H1 (cell line): Measurements from ENCODE around the gene ACCS. TPM values are rescaled to one million over a fixed set of nuclear protein-coding genes. Genes with fewer than 3 reads are reported as not detected.

Source experiments
- CTCF ChIA-PET: fragments of 300-600 bp; sonication (Branson Sonifier 250); formaldehyde crosslinking; loops from one replicate; lab custom pipeline; 2021; ENCODE audit not compliant: partially characterized antibody; lab: Charles Lee
- POLR2A ChIA-PET: fragments of 300-600 bp; sonication (Branson Sonifier 250); formaldehyde crosslinking; loops from one replicate; lab custom pipeline; 2021; ENCODE audit warnings: inconsistent platforms; ENCODE audit not compliant: partially characterized antibody; lab: Charles Lee
- DNase-seq, 2 experiments: peaks; one replicate each; pipeline versions ENCODE4 v3.0.0 to v3.0.0-alpha.2; 2010 to 2022; ENCODE audit warnings: low spot score in 2 of 2, low read depth in 1 of 2, mixed read lengths in 1 of 2
- FAIRE-seq: peaks from 2 replicates; lab custom pipeline; 2011; peaks lifted over from hg19 to GRCh38; lab: Jason Lieb, UNC
- H2AFZ ChIP-seq: 2 replicates; pipeline ENCODE4 v1.8.1; 2012; ENCODE audit warnings: low read length, inconsistent platforms
- H2AK5ac ChIP-seq: 2 replicates; pipeline ENCODE4 v1.6.1; 2013; ENCODE audit warnings: low read depth, low read length
- H2BK120ac ChIP-seq: replicated peaks from 2 replicates; pipeline ENCODE3; 2013; ENCODE audit warnings: low read depth, low read length, inconsistent platforms
- H2BK12ac ChIP-seq: 2 replicates; pipeline ENCODE4 v1.6.1; 2013; ENCODE audit warnings: low read depth, low read length
- H2BK15ac ChIP-seq: 2 replicates; pipeline ENCODE4 v1.6.1; 2013; ENCODE audit warnings: low read length
- H2BK20ac ChIP-seq: 2 replicates; pipeline ENCODE4 v1.6.1; 2013; ENCODE audit warnings: low read length
- H2BK5ac ChIP-seq: 2 replicates; pipeline ENCODE4 v1.6.1; 2013; ENCODE audit warnings: low read depth, low read length
- H3K14ac ChIP-seq: 2 replicates; pipeline ENCODE4 v1.6.1; 2013; ENCODE audit warnings: inconsistent platforms; ENCODE audit not compliant: insufficient read length
- H3K18ac ChIP-seq: 2 replicates; pipeline ENCODE4 v1.6.1; 2013; ENCODE audit warnings: low read length; ENCODE audit errors: extremely low read depth
- H3K23ac ChIP-seq: 2 replicates; pipeline ENCODE4 v1.6.1; 2013; ENCODE audit warnings: inconsistent platforms; ENCODE audit not compliant: insufficient read length
- H3K23me2 ChIP-seq: 2 replicates; pipeline ENCODE4 v1.6.1; 2013; ENCODE audit warnings: low read depth, low read length
- H3K27ac ChIP-seq: 2 replicates; pipeline ENCODE4 v1.6.1; 2011; ENCODE audit warnings: low read depth, low read length, inconsistent platforms
- H3K27me3 ChIP-seq, 4 experiments: replicated peaks in 1 of 4; 1 replicate in 1 of 4; 2 replicates in 3 of 4; pipeline versions ENCODE4 v1.6.1 to v1.8.1; 2011 to 2013; ENCODE audit warnings: low read length in 3 of 4, mild to moderate bottlenecking in 3 of 4, inconsistent platforms in 2 of 4, mixed read lengths in 2 of 4, moderate library complexity in 1 of 4; ENCODE audit not compliant: control insufficient read depth in 3 of 4, insufficient read depth in 3 of 4; ENCODE audit errors: extremely low read depth in 1 of 4
- H3K36me3 ChIP-seq, 4 experiments: 2 replicates each; pipeline versions ENCODE4 v1.6.1 to v1.8.1; 2011 to 2013; ENCODE audit warnings: mild to moderate bottlenecking in 4 of 4, low read length in 3 of 4, moderate library complexity in 2 of 4, control low read depth in 1 of 4, inconsistent platforms in 1 of 4; ENCODE audit not compliant: insufficient read depth in 4 of 4, control insufficient read depth in 2 of 4
- H3K4ac ChIP-seq: replicated peaks from 2 replicates; pipeline ENCODE3; 2013; ENCODE audit warnings: low read length, low read depth, mixed read lengths, inconsistent platforms; ENCODE audit not compliant: insufficient read length
- H3K4me1 ChIP-seq, 4 experiments: replicated peaks in 1 of 4; 1 replicate in 1 of 4; 2 replicates in 3 of 4; pipeline versions ENCODE4 v1.6.1 to v1.8.1; 2011 to 2013; ENCODE audit warnings: low read length in 3 of 4, inconsistent platforms in 2 of 4, mixed read lengths in 1 of 4; ENCODE audit not compliant: insufficient read depth in 4 of 4, control insufficient read depth in 3 of 4
- H3K4me2 ChIP-seq, 2 experiments: 2 replicates each; pipeline versions ENCODE4 v1.6.1 to v1.8.1; 2011 to 2013; ENCODE audit warnings: low read depth in 2 of 2, low read length in 2 of 2, control low read depth in 1 of 2, inconsistent platforms in 1 of 2, mild to moderate bottlenecking in 1 of 2; ENCODE audit not compliant: insufficient read depth in 1 of 2
- H3K4me3 ChIP-seq, 4 experiments: fragments of 200-600, 300-600 bp in 1 of 4; sonication (generic), shearing (Covaris generic), sonication (Bioruptor Twin) in 1 of 4; 2 replicates each; pipeline versions ENCODE4 v1.5.1 to v1.8.1; 2011 to 2016; ENCODE audit warnings: low read length in 4 of 4, low read depth in 3 of 4, control low read depth in 2 of 4, inconsistent platforms in 2 of 4, mild to moderate bottlenecking in 2 of 4, mixed read lengths in 1 of 4, moderate library complexity in 1 of 4; ENCODE audit not compliant: insufficient read depth in 2 of 4; ENCODE audit errors: extremely low read depth in 1 of 4
- H3K56ac ChIP-seq: replicated peaks from 2 replicates; pipeline ENCODE3; 2013; ENCODE audit warnings: low read depth, mild to moderate bottlenecking, mixed read lengths, low read length, inconsistent platforms; ENCODE audit not compliant: insufficient read length
- H3K79me1 ChIP-seq: 2 replicates; pipeline ENCODE4 v1.6.1; 2013; ENCODE audit warnings: low read depth, low read length, control low read depth
- H3K79me2 ChIP-seq, 2 experiments: 2 replicates each; pipeline versions ENCODE4 v1.6.1 to v1.8.1; 2012 to 2013; ENCODE audit warnings: low read length in 2 of 2, mild to moderate bottlenecking in 2 of 2, inconsistent platforms in 1 of 2; ENCODE audit not compliant: insufficient read depth in 2 of 2, control insufficient read depth in 1 of 2
- H3K9ac ChIP-seq, 4 experiments: replicated peaks in 1 of 4; 1 replicate in 1 of 4; 2 replicates in 3 of 4; pipeline versions ENCODE4 v1.6.1 to v1.8.1; 2011 to 2013; ENCODE audit warnings: low read depth in 3 of 4, low read length in 3 of 4, control low read depth in 2 of 4, mild to moderate bottlenecking in 2 of 4, moderate library complexity in 2 of 4, inconsistent platforms in 1 of 4; ENCODE audit errors: extremely low read depth in 1 of 4
- H3K9me3 ChIP-seq, 2 experiments: 2 replicates each; pipeline versions ENCODE4 v1.6.1 to v1.8.1; 2012 to 2013; ENCODE audit warnings: mild to moderate bottlenecking in 2 of 2, moderate library complexity in 2 of 2, control low read depth in 1 of 2, inconsistent platforms in 1 of 2, low read depth in 1 of 2, low read length in 1 of 2, mixed read lengths in 1 of 2; ENCODE audit not compliant: insufficient read depth in 2 of 2
- H4K20me1 ChIP-seq, 2 experiments: replicated peaks in 1 of 2; 2 replicates each; pipeline versions ENCODE3 to v1.8.1; 2011 to 2013; ENCODE audit warnings: inconsistent platforms in 2 of 2, low read length in 2 of 2, mild to moderate bottlenecking in 1 of 2; ENCODE audit not compliant: insufficient read depth in 2 of 2, control insufficient read depth in 1 of 2
- H4K5ac ChIP-seq: 2 replicates; pipeline ENCODE4 v1.6.1; 2013; ENCODE audit warnings: low read length, low read depth, mixed read lengths, inconsistent platforms; ENCODE audit not compliant: insufficient read length
- H4K8ac ChIP-seq: 2 replicates; pipeline ENCODE4 v1.8.0; 2013; ENCODE audit warnings: mild to moderate bottlenecking, moderate library complexity, low read length, inconsistent platforms; ENCODE audit not compliant: insufficient read depth; ENCODE audit errors: extremely low read depth
- H4K91ac ChIP-seq: replicated peaks from 2 replicates; pipeline ENCODE3; 2013; ENCODE audit warnings: low read length, mixed read lengths, inconsistent platforms; ENCODE audit not compliant: insufficient read length
- BACH1 ChIP-seq: IDR thresholded peaks from 2 replicates; pipeline ENCODE4 v1.6.1; 2012; ENCODE audit warnings: low read length, improper control_type of control experiment
- HDAC2 ChIP-seq, 2 experiments: fragments of 300-600 bp in 1 of 2; sonication (generic) in 1 of 2; IDR thresholded peaks; 2 replicates each; pipeline ENCODE4 v1.6.1; 2011 to 2012; ENCODE audit warnings: low read depth in 2 of 2, low read length in 2 of 2, mild to moderate bottlenecking in 2 of 2, moderate library complexity in 2 of 2, borderline replicate concordance in 1 of 2, inconsistent platforms in 1 of 2
- PHF8 ChIP-seq: fragments of 200-600 bp; sonication (generic); conservative IDR thresholded peaks from 2 replicates; pipeline ENCODE4 v1.7.1; 2012; ENCODE audit warnings: low read depth, mild to moderate bottlenecking, inconsistent platforms, low read length, moderate library complexity
- RBBP5 ChIP-seq: IDR thresholded peaks from 2 replicates; pipeline ENCODE4 v1.7.1; 2012; ENCODE audit warnings: low read depth, mild to moderate bottlenecking, inconsistent platforms, low read length, moderate library complexity, borderline replicate concordance
- SUZ12 ChIP-seq: fragments of 200-600 bp; sonication (generic); IDR thresholded peaks from 2 replicates; pipeline ENCODE4 v1.6.1; 2012; ENCODE audit warnings: mild to moderate bottlenecking, inconsistent platforms, low read length, moderate library complexity, mixed read lengths
- WGBS, 2 experiments: shearing (Covaris generic) in 1 of 2; methylation state at CpG; one replicate each; pipeline versions ENCODE4 v1.1.6 to v1.1.7; 2013 to 2015; ENCODE audit warnings: low lambda C conversion rate in 2 of 2, mixed read lengths in 2 of 2, inconsistent platforms in 1 of 2, low coverage in 1 of 2, missing lambda C conversion rate in 1 of 2; ENCODE audit not compliant: insufficient replicate concordance in 2 of 2, insufficient coverage in 1 of 2, insufficient read length in 1 of 2; ENCODE audit errors: extremely low coverage in 1 of 2, missing lambda C conversion rate in 1 of 2; 5-methylcytosine and 5-hydroxymethylcytosine counted together
- polyA plus RNA-seq, 7 experiments: library from polyadenylated mRNA; depleted of rRNA in 3 of 7; stranded (reverse) in 5 of 7; unstranded in 2 of 7; fragments of >200 nt in 5 of 7; fragments of 200-250 nt in 2 of 7; gene quantifications; 1 replicate in 5 of 7; 2 replicates in 1 of 7; 4 replicates in 1 of 7; pipeline versions ENCODE4 v1.2.1 to v1.2.3, GENCODE V29; 2011 to 2013; ENCODE audit warnings: missing spikeins in 2 of 7, mixed read lengths in 2 of 7
- total RNA-seq: library from RNA; stranded (reverse); fragmentation: NEBNext Ultra II Directional; extraction: Animal tissue kit (Norgen Biotek cat#: 25700); gene quantifications from 2 replicates; pipeline ENCODE4 v1.2.1, GENCODE V29; 2021
- TF ChIP-seq, protein P1 (sequence below), 3 experiments: IDR thresholded peaks; 1 replicate in 2 of 3; 2 replicates in 1 of 3; pipeline versions ENCODE4 v1.5.1 to v1.6.1; 2011; ENCODE audit warnings: low read length in 3 of 3, mild to moderate bottlenecking in 3 of 3, inconsistent platforms in 2 of 3, low read depth in 1 of 3, moderate library complexity in 1 of 3; ENCODE audit not compliant: insufficient read depth in 1 of 3; ENCODE audit errors: control extremely low read depth in 1 of 3
- TF ChIP-seq, protein P2 (sequence below): IDR thresholded peaks from 2 replicates; pipeline ENCODE4 v1.6.1; 2011; ENCODE audit warnings: low read depth, mild to moderate bottlenecking, low read length; ENCODE audit not compliant: insufficient read depth

The ACCS gene
- total and polyA plus RNA-seq, 2 of the 8 experiments (the other 6 are each of a cell fraction or from before 2014, with no cell fraction given) = 6.0 to 8.0 TPM

DNA sequence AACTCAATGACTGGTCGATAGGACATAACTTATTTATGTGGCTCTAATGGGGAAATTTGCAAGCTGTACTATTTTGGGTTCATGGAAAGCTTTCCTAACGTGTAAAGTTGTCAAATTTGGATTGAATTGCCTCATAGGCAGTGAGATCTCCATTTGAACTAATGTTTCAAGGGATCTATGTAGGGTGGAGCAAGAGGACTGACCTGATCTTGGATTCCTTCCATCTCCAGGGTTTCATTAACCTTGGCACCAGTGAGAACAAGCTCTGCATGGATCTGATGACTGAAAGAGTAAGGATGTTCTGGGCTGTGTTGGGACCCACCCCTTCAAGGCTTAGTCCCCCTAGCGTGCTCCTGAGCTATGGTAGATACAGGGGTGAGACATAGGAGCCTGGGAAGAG is 16.2 kb upstream of the ACCS start:
- Histone ChIP-seq H3K4me2 (no peak overlapping the region), H4K8ac (no peak overlapping the region), H2BK15ac (no peak overlapping the region), H3K79me2 (no peaks in the 10 kb centered on the region), H2BK5ac (no peak overlapping the region), H2BK120ac (no peak overlapping the region), H3K79me1 (no peaks in the 10 kb centered on the region; the same call in 1 of the 2 replicates), H3K36me3 (no peaks in the 10 kb centered on the region), H3K4me1 (no peaks in the 10 kb centered on the region), H3K56ac (no peak overlapping the region), H3K9me3 (no peaks in the 10 kb centered on the region), H2BK12ac (no peak overlapping the region), H2AK5ac (no peak overlapping the region), H3K27me3 (no peaks in the 10 kb centered on the region), H4K91ac (no peak overlapping the region), H4K5ac (no peak overlapping the region), H3K23me2 (no peaks in the 10 kb centered on the region), H2AFZ (no peak overlapping the region), H2BK20ac (no peak overlapping the region), H4K20me1 (no peaks in the 10 kb centered on the region), H3K23ac (no peak overlapping the region), H3K9ac (no peak overlapping the region), H3K18ac (no peak overlapping the region), H3K4me3 (no peak overlapping the region), H3K14ac (no peak overlapping the region), H3K27ac (no peak overlapping the region), H3K4ac (no peak overlapping the region)
- TF ChIP-seq, protein P1, sequence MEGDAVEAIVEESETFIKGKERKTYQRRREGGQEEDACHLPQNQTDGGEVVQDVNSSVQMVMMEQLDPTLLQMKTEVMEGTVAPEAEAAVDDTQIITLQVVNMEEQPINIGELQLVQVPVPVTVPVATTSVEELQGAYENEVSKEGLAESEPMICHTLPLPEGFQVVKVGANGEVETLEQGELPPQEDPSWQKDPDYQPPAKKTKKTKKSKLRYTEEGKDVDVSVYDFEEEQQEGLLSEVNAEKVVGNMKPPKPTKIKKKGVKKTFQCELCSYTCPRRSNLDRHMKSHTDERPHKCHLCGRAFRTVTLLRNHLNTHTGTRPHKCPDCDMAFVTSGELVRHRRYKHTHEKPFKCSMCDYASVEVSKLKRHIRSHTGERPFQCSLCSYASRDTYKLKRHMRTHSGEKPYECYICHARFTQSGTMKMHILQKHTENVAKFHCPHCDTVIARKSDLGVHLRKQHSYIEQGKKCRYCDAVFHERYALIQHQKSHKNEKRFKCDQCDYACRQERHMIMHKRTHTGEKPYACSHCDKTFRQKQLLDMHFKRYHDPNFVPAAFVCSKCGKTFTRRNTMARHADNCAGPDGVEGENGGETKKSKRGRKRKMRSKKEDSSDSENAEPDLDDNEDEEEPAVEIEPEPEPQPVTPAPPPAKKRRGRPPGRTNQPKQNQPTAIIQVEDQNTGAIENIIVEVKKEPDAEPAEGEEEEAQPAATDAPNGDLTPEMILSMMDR (IDR thresholded peaks at IDR 0.05; ENCODE audit: control extremely low read depth in 1 of 3, insufficient read depth in 1 of 3, low read depth in 1 of 3, low read length in 3 of 3) = no peak
- TF ChIP-seq, protein P2, sequence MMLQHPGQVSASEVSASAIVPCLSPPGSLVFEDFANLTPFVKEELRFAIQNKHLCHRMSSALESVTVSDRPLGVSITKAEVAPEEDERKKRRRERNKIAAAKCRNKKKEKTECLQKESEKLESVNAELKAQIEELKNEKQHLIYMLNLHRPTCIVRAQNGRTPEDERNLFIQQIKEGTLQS = no peak
- TF ChIP-seq SUZ12 (no peak), PHF8 (no peak), RBBP5 (no peak), BACH1 (no peak), HDAC2 (IDR thresholded peaks at IDR 0.05; ENCODE audit: borderline replicate concordance in 1 of 2, low read depth in 2 of 2, low read length in 2 of 2) (no peak)
- ChIA-PET CTCF (interaction anchor here (0.6 to 1.9 kb wide), 5 partner anchors 10 to 161 kb away, joined by 3 to 5 read pairs (median 3); no protein-coding TSS in a partner anchor), POLR2A (no interaction called here)
- FAIRE-seq (no peak), DNase-seq (no peak)
- 81% methylated on average over 3 of the region's 3 CpGs; no CpG with 5 or more reads in 1 of the 2 experiments for WGBS, 2 experiments
